Measurements from ENCODE around the gene IMPACT. TPM values are rescaled to one million over a fixed set of nuclear protein-coding genes. Genes with fewer than 3 reads are reported as not detected.
A peak's percentile ranks its signal among the peaks of the same experiment; 100 is the strongest.

The IMPACT gene
- total RNA-seq, 2 experiments from 2014 or later = 19.4 to 19.9 TPM

DNA sequence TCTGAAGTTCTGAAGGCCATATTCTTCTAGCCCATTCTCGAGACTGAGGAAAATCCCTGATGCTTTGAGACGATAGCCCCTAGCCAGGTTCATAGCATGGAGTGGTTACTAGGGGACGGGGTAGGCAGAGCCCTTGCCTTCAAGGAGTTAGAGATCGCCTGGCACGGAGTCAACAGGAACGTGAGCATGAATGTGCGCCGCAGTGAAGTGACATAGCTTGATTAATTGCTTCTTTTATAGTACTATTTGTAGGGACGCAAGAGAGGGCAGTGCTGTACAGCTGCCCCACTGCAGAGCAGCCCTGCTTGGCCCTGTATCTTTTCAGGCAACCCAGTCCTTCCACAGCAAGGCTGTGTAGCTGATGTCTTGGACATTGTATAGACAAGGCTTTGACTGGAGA, 60.2 kb downstream of the IMPACT start:
- peaks cover 3% of the 10 kb centered on the region for H3K4me1 Mint-ChIP-seq (ENCODE audit: low read depth)
- H3K36me3 Mint-ChIP-seq (ENCODE audit: low read depth) = no peaks in the 10 kb centered on the region
- H3K27ac Mint-ChIP-seq = no peak overlapping the region
- H3K4me3 Mint-ChIP-seq = no peak overlapping the region
- CTCF ChIA-PET = interaction anchor here (0.7 to 11.2 kb wide), 11 partner anchors 9 to 310 kb away, joined by 3 to 273 read pairs (median 4); no protein-coding TSS in a partner anchor
- intact Hi-C loops (cut with micrococcal nuclease) = loop anchor here (5.0 kb wide), 1 partner anchor 1346 kb away; no protein-coding TSS in a partner anchor
- peaks cover 5% of the 10 kb centered on the region for H3K27me3 Mint-ChIP-seq (ENCODE audit: low read depth)
- no peak for DNase-seq
- H3K9me3 Mint-ChIP-seq = no peaks in the 10 kb centered on the region

- no peak for DNase-seq
- Mint-ChIP-seq H3K4me1 (ENCODE audit: low read depth) (peaks cover 3% of the 10 kb centered on the region), H3K4me3 (no peak overlapping the region), H3K36me3 (ENCODE audit: low read depth) (no peaks in the 10 kb centered on the region), H3K27ac (no peak overlapping the region), H3K9me3 (no peaks in the 10 kb centered on the region), H3K27me3 (ENCODE audit: low read depth) (peaks cover 6% of the 10 kb centered on the region)
- intact Hi-C loops (cut with micrococcal nuclease) = loop anchor here (1.0 to 5.0 kb wide), 5 partner anchors 56 to 1343 kb away; no protein-coding TSS in a partner anchor
- CTCF ChIA-PET = interaction anchor here (0.7 to 11.2 kb wide), 52 partner anchors 9 to 874 kb away, joined by 3 to 273 read pairs (median 4); partner anchors contain the start of genes IMPACT and OSBPL1A
Measured at GRCh38 chr18:24488824-24489493, 62.5 kb downstream of the IMPACT start.

GRCh38 chr18:24490539-24490938, 64.1 kb downstream of the IMPACT start:
- CTCF ChIA-PET = interaction anchor here (0.8 to 11.2 kb wide), 5 partner anchors 21 to 314 kb away, joined by 6 to 273 read pairs (median 8); no protein-coding TSS in a partner anchor
- Mint-ChIP-seq H3K27ac (no peak overlapping the region), H3K4me3 (no peak overlapping the region), H3K9me3 (no peaks in the 10 kb centered on the region), H3K4me1 (ENCODE audit: low read depth) (peaks cover 3% of the 10 kb centered on the region), H3K27me3 (ENCODE audit: low read depth) (peaks cover 6% of the 10 kb centered on the region), H3K36me3 (ENCODE audit: low read depth) (no peaks in the 10 kb centered on the region)
- intact Hi-C loops (cut with micrococcal nuclease) = no loop called here
- DNase-seq = no peak

DNA sequence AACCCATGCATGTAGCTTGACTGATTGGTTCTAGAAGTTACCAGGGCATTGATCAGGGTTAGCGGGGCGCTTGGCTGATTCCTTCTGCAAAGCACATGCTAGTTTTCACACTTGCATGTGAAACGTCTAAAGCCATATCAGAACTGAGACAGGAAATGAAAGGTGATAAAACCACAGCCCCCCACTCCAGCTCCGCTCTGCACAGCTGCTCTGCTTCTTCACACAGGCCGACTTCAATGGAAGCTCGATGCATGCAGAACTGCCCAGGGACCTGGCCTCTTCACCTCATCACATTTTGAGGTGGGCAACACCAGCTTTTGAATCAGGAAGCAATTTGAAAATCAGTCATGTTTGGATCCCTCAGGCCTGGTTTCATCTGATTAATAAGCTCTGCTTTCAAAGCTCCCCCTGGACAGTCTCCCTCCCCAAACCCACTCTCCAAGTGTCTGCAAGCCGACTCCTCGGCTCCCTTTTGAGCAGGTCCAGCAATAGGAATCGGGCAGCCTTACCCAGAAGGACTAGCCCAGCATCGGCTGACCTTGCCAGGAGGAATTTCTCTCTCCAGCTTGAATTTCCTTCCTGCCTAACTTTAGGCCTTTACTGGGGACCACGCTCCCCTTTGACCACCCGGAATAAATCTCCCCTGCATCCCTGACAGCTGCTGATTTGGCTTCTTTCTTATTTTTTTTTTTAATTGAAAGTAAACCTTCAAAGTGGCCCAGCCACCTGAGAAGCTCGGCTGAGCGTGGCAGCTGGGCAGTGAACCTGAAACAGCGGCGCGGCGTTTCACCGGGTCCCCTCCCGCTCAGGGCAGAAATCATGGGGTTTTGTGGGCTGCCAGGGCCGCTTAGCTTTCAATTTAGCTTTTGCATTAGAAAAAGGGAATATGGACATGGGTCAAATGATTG, 65.7 kb downstream of the IMPACT start:
- intact Hi-C loops (cut with micrococcal nuclease) = no loop called here
- Mint-ChIP-seq H3K9me3 (no peaks in the 10 kb centered on the region), H3K4me3 (no peak overlapping the region), H3K4me1 (ENCODE audit: low read depth) (peaks cover 3% of the 10 kb centered on the region), H3K27ac (no peak overlapping the region), H3K27me3 (ENCODE audit: low read depth) (peaks cover 8% of the 10 kb centered on the region), H3K36me3 (ENCODE audit: low read depth) (no peaks in the 10 kb centered on the region)
- CTCF ChIA-PET = interaction anchor here (0.6 to 11.2 kb wide), 5 partner anchors 45 to 316 kb away, joined by 3 to 273 read pairs (median 8); no protein-coding TSS in a partner anchor
- DNase-seq = peak; percentile 15

- CTCF ChIA-PET = interaction anchor here (0.6 to 1.0 kb wide), 2 partner anchors 135 to 208 kb away, joined by 3 to 5 read pairs; no protein-coding TSS in a partner anchor
- Mint-ChIP-seq H3K4me3 (no peak overlapping the region), H3K27ac (no peak overlapping the region), H3K4me1 (ENCODE audit: low read depth) (no peaks in the 10 kb centered on the region), H3K36me3 (ENCODE audit: low read depth) (no peaks in the 10 kb centered on the region), H3K9me3 (no peaks in the 10 kb centered on the region), H3K27me3 (ENCODE audit: low read depth) (peaks cover 10% of the 10 kb centered on the region)
- intact Hi-C loops (cut with micrococcal nuclease) = no loop called here
- no peak for DNase-seq
Measured at GRCh38 chr18:24494586-24494985, 68.1 kb downstream of the IMPACT start.

DNA sequence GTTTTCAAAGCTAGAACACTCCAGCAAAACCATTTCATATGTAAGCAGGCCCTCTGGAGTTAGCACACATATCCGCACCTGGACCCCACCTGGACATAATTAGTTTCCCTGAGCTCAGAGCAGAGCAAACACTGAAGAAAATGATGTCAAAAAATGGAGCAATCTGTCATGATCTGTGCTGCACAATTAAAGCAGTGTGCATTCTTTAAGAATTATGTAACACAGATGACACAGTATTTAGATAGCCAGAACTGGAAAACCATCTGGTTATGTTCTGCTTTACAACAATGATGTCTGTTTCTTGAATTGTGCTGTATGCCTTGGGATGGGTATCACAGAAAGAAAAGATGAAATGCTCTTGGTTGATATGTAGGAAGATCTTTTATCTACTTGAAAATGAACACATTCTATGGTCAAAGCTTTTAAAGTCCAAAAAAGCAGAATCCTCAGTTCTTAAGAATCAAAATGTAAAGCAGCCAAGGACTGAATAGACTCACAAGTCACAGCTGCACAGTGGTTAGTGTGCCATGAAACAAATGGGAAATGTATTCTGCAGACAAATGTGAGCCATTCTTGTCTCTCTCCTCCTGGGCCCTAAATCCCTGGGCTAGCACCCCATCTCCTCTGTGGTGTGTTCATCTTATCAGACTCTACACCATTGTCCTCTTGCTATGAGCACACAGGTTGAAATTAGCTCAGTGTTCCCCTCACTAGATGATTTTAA, 70.7 kb downstream of the IMPACT start:
- CTCF ChIA-PET = interaction anchor here (1.5 to 2.6 kb wide), 2 partner anchors 8 to 136 kb away, joined by 3 to 7 read pairs; no protein-coding TSS in a partner anchor
- H3K4me1 Mint-ChIP-seq (ENCODE audit: low read depth) = no peaks in the 10 kb centered on the region

GRCh38 chr18:24499814-24500213, 73.3 kb downstream of the IMPACT start:
- Mint-ChIP-seq H3K9me3 (no peaks in the 10 kb centered on the region), H3K4me1 (ENCODE audit: low read depth) (no peaks in the 10 kb centered on the region), H3K27me3 (ENCODE audit: low read depth) (peaks cover 7% of the 10 kb centered on the region), H3K27ac (no peak overlapping the region), H3K36me3 (ENCODE audit: low read depth) (no peaks in the 10 kb centered on the region), H3K4me3 (no peak overlapping the region)
- CTCF ChIA-PET = no interaction called here
- DNase-seq = no peak
- intact Hi-C loops (cut with micrococcal nuclease) = no loop called here

More for the DNA sequence above, 70.7 kb downstream of the IMPACT start:
- H3K4me3 Mint-ChIP-seq = no peak overlapping the region
- H3K9me3 Mint-ChIP-seq = no peaks in the 10 kb centered on the region
- intact Hi-C loops (cut with micrococcal nuclease) = no loop called here
- no peak for DNase-seq
- no peaks in the 10 kb centered on the region for H3K36me3 Mint-ChIP-seq (ENCODE audit: low read depth)
- no peak overlapping the region for H3K27ac Mint-ChIP-seq
- H3K27me3 Mint-ChIP-seq (ENCODE audit: low read depth) = peaks cover 10% of the 10 kb centered on the region

GRCh38 chr18:24500217-24500616, 73.7 kb downstream of the IMPACT start:
- Mint-ChIP-seq H3K4me3 (no peak overlapping the region), H3K36me3 (ENCODE audit: low read depth) (no peaks in the 10 kb centered on the region), H3K4me1 (ENCODE audit: low read depth) (no peaks in the 10 kb centered on the region), H3K27me3 (ENCODE audit: low read depth) (peaks cover 7% of the 10 kb centered on the region), H3K9me3 (no peaks in the 10 kb centered on the region), H3K27ac (no peak overlapping the region)
- CTCF ChIA-PET = no interaction called here
- no peak for DNase-seq
- intact Hi-C loops (cut with micrococcal nuclease) = no loop called here

- intact Hi-C loops (cut with micrococcal nuclease) = no loop called here
- peaks cover 7% of the 10 kb centered on the region for H3K27me3 Mint-ChIP-seq (ENCODE audit: low read depth)
- no peak overlapping the region for H3K4me3 Mint-ChIP-seq
- no peak overlapping the region for H3K27ac Mint-ChIP-seq
- H3K4me1 Mint-ChIP-seq (ENCODE audit: low read depth) = no peaks in the 10 kb centered on the region
- no peaks in the 10 kb centered on the region for H3K9me3 Mint-ChIP-seq
- CTCF ChIA-PET = no interaction called here
- DNase-seq = no peak
- no peaks in the 10 kb centered on the region for H3K36me3 Mint-ChIP-seq (ENCODE audit: low read depth)
Measured at GRCh38 chr18:24500766-24501165, 74.3 kb downstream of the IMPACT start.

- H3K4me1 Mint-ChIP-seq (ENCODE audit: low read depth) = no peaks in the 10 kb centered on the region
- H3K4me3 Mint-ChIP-seq = no peak overlapping the region
- no peak for DNase-seq
- CTCF ChIA-PET = interaction anchor here (1.8 kb wide), 1 partner anchor 12 kb away, joined by 4 read pairs; no protein-coding TSS in a partner anchor
- no peaks in the 10 kb centered on the region for H3K9me3 Mint-ChIP-seq
- intact Hi-C loops (cut with micrococcal nuclease) = no loop called here
- H3K27ac Mint-ChIP-seq = no peak overlapping the region
- no peaks in the 10 kb centered on the region for H3K36me3 Mint-ChIP-seq (ENCODE audit: low read depth)
- peaks cover 3% of the 10 kb centered on the region for H3K27me3 Mint-ChIP-seq (ENCODE audit: low read depth)
Measured at GRCh38 chr18:24502667-24503523, 76.4 kb downstream of the IMPACT start.

Data from activated naive CD4-positive, alpha-beta T cell treated with anti-CD3 and anti-CD28 coated beads for 36 hours (primary cell).